Measurements from ENCODE around the gene MLYCD. TPM values are rescaled to one million over a fixed set of nuclear protein-coding genes. Genes with fewer than 3 reads are reported as not detected.
A peak's percentile ranks its signal among the peaks of the same experiment; 100 is the strongest.
"Not testable (repeated sequence)": the region's sequence is repeated elsewhere in the genome, so short reads cannot be mapped to it uniquely, and the experiment has no call there.

MLYCD gene
- total RNA-seq, 1 donor from 2014 or later = 3.6 TPM

GRCh38 chr16:83926726-83927397, 27.9 kb downstream of the MLYCD start:
- peak; percentile 49 for DNase-seq

GRCh38 chr16:83928341-83929055, 29.6 kb downstream of the MLYCD start:
- no peak for DNase-seq

DNA sequence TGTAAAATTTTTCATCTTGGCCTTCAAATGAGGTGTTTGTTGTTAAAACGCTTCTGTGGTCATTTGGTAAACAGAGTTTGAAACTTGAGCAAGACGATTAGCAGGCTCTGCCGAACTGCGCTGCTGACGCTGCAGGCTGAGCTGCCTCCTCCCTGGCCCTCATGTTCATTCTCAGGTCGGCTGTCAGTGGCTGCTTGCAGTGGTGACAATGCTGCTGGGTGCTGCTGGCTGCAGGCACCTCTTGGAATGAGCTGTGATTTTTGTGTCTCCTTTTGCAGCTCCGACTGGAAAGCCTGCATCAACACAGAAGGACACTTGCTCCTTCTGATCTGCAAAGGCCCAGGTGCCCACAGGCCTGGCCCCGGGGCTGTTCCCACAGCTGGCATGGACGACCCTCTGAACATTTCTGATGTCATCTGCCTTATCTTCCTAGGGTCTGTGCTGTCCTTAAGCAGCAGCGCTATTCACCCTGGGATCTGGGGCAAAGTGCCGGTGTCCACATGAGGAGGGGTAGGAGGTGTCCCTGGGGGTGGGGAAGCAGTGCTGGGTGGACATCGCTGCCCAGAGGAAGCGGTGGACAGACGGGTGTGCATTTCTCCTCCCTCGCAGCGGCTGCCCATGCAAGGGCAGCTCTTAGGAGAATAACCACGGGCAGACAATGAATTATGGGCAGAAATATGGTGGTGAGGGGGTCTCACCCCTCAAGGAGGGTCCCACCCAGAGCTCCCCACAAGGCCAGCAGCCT, 31.1 kb downstream of the MLYCD start:
- DNase-seq = no peak

GRCh38 chr16:83930730-83931500, 32.0 kb downstream of the MLYCD start:
- DNase-seq = no peak

DNA sequence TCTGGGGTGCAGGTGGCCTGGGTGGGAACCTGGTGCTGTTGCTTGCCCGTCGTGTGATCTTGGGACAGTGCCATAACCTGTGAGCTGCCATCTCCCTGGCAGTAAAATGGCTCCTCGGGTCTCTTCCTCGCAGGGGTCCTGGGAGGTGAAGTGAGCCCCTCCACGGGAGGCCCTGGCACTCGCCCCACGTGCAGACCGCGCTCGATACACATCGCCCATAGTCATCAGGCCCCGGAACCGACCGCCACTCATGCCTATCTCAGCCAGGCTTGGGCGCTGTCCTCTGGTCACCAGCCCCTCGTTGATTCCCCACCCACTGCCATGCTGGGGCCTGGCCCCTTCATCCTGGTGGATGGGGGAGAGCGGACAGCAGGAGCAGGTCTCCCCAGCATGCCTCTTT, 32.6 kb downstream of the MLYCD start:
- no peak for DNase-seq

DNA sequence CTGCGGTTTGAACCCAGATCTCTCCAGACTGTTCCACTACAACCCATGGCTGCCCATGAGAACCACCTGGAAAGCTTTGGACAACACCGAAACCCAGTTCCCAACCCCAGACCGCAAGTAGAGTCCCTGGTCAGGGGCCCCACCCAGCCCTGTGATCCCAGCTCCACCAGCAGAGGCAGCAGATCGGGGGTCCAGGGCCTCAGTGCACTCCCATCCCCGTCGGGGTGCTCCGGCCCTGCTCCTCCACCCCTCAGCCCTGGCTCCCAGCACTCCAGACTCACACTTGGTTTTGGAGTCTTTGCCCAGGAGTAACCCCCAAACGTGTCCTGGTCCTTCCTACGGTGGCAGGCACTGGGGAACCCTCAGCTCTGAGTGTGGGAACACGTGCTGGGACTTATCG, 33.4 kb downstream of the MLYCD start:
- DNase-seq = no peak

DNA sequence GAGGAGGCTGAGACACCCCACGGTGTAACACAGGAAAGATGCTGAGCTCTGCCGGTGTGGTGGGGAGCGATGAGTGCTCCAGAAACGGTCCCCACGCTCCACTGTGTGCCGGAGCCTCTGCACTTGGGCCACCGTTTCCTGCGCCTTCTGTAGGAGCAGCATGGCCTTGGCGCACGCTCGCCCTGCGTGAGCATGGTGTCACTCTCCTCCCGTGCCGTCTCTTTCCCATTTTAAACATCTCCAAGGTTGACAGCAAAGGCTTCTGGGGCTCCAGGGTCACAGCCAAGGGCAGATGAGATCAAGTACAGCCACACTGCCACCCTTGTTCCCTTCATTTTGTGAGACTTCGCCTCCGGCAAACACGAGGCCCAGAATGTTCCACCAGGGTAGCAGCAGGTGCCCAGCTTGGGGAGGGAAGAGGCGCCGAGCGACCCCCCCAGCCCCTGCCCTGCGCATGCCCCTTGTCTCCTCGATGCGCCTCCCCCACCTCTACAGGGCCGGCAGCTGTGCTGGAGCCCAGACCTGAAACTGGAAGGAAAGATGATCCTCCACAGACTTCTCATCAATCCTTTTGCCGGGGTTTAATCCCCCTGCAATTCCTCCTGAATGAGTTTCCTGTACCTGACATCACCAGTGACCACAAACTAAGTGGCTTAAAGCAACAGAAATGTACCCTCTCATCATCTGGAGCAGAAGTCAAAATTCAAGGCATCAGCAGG, 34.2 kb downstream of the MLYCD start:
- DNase-seq = no peak

DNA sequence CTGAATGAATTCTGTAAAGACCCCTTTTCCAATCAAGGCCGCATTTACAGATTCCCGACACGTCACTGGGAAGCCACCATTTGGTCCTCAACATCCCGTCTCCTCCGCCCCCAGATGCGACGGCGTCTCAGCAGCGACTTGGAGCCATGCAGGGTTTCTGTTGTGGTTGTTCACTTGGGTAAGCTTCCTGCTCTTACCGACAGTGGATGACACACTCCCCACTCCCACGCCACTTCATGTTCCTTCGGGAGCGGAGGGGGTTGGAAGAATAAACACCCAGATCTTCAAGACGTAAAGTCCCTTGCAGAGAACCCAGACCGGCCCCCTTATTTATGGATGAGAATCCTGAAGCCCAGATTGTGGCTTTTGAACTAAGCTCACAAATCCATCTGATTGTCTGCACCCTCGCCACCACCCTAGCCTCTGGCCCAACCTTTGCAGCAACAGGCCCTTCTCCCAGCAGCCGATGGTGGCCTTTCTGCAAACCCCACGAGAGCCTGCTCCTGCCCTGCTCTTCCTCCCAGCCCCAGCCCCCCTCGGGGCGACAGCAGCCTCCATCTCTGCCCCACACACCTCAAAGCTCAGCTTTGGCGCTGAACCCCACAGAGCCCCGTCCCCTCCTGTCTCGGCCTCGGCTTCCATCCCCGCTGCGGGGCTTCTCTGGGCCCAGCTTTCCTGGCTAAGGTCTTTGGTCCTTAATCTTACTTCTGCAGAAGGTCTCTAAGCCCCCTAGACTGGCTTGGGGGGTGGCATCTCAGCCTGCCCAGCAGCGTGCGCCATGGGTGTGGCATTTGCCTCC, 35.2 kb downstream of the MLYCD start:
- peak; percentile 46 for DNase-seq

GRCh38 chr16:83934684-83934977, 35.7 kb downstream of the MLYCD start:
- DNase-seq = no peak

GRCh38 chr16:83935005-83935857, 36.3 kb downstream of the MLYCD start:
- DNase-seq = no peak

- no peak for DNase-seq
These were observed 36.9 kb downstream of the MLYCD start for GRCh38 chr16:83935858-83936255.

DNA sequence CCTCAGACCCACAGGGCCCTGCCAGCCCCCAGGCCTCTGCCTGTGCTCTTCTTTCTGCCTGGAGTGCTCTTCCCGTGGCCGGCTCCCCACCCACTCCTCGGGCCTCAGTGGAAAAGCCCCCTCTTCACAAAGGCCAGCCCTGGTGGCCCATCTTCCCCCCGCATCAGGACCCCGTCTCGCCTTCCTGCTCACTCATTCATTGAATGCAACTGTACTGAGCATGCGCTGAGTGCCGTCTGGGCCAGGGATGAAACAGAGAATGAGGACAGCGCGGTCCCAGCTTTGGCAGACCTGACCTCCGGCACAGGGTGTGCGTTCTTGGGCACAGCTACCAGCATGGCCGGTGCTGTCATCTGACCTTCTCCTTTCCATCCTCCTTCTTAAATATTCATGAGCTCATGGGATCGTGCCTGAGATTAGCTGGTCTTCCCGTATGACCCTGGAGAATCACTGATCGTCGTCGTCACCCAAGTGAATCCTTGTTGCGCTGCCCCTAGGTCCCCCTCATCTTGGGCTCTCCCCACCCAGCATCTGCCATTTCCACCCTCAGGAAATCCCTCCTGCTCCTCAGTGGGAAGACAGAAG, 37.8 kb downstream of the MLYCD start:
- DNase-seq = no peak

DNA sequence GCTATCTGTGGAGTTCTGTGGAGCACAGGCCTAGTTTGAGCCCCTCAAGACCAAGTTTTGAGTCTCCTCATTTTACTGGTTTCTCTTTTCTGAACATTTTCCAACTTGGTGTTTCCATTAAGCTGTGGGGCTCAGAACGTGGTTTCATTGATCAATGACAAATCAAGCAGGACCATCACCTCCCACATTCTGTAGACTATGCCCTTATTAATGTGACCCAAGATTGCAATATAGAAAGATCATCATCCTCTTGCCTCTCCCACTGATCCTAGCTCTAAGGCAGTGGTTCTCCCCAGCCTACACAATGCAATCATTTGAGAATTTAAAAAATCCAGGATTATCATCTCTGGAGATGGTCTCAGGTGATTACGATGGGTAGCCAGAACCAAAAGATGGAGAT, 38.4 kb downstream of the MLYCD start:
- no peak for DNase-seq

DNA sequence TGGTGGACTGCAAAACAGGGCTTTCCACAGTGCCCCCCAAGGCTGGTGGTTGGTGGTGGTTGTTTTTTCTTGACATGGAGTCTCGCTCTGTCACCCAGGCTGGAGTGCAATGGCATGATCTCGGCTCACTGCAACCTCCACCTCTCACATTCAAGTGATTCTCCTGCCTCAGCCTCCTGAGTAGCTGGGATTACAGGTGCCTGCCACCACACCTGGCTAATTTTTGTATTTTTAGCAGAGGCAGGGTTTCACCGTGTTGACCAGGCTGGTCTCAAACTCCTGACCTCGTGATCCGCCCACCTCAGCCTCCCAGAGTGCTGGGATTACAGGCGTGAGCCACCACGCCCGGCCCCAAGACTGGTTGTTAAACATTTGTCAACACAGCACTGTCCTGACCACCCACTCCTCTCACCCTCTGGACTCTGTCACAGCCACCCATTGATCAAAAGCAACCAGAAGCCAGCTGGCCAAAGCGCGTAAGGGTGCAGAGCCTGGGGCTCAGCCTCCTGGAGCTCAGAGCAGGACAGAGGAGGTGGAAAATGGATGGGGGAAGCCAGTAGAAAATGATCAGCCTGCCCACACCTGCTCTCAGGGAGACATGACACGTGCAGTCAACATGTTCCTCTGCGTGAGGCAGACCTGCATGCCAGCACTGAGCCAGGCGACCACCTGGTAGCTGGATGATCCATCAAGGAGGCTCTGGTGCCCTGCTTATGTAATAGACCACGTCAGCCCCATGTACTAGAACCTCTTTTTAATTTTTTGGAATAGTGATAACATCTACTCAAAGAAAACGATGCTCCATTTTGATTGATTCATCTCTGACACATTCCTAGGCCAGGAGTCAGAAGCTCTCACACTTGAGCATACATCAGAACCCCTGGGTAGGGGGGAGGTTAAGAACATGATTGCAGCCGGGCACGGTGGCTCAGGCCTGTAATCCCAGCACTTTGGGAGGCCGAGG, 39.3 kb downstream of the MLYCD start:
- no peak for DNase-seq

- no peak for DNase-seq
These were observed 40.4 kb downstream of the MLYCD start for GRCh38 chr16:83939266-83939855.

DNA sequence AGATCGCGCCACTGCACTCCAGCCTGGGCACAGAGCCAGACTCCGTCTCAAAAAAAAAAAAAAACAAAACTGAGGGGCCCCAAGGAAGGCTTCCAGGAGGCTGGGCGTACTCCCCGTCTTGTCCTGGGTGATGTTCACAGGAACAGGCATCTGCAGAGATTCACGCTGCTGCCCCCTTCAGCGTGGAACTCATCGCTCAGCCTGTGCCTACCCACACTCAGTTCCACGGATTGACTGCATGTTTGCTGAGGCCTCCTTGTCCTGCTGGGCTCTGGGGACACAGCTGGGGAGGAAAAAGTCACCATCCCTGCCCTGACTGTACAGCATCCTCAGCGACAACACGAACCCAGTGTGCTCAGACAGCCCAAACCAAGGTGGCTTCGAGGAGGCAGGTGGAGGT, 41.2 kb downstream of the MLYCD start:
- no peak for DNase-seq

- DNase-seq = no peak
These were observed 41.9 kb downstream of the MLYCD start for GRCh38 chr16:83940630-83941378.

- DNase-seq = not testable (repeated sequence)
These were observed 42.6 kb downstream of the MLYCD start for GRCh38 chr16:83941546-83941945.
